Effector memory CD8-positive, alpha-beta T cell (primary cell): ENCODE results near the gene PPA1.

Experiments
- ATAC-seq: fragments of 150-1000 bp; cut with Tn5 transposase; replicated peaks from 2 replicates; pipeline ENCODE4 v1.10.0; 2021; ENCODE audit warnings: mild to moderate bottlenecking, moderate library complexity
- DNase-seq, 3 experiments: peaks; one replicate each; pipeline ENCODE4 v3.0.0; 2021
- H3K27ac Mint-ChIP-seq, 2 donors: one replicate each; pipeline ENCODE4 v1.8.0; 2022; ENCODE audit warnings: mild to moderate bottlenecking in 2 of 2, mixed read lengths in 2 of 2, moderate library complexity in 2 of 2
- H3K27me3 Mint-ChIP-seq, 2 donors: one replicate each; pipeline ENCODE4 v1.8.0; 2022; ENCODE audit warnings: mixed read lengths in 2 of 2
- H3K36me3 Mint-ChIP-seq: one replicate; pipeline ENCODE4 v1.8.0; 2022; ENCODE audit warnings: mild to moderate bottlenecking, moderate library complexity, mixed read lengths; ENCODE audit not compliant: insufficient read depth
- H3K4me1 Mint-ChIP-seq, 2 donors: one replicate each; pipeline ENCODE4 v1.8.0; 2022; ENCODE audit warnings: low read depth in 2 of 2, mixed read lengths in 2 of 2
- H3K4me3 Mint-ChIP-seq, 2 donors: one replicate each; pipeline ENCODE4 v1.8.0; 2022; ENCODE audit warnings: mild to moderate bottlenecking in 2 of 2, mixed read lengths in 2 of 2, moderate library complexity in 2 of 2
- H3K9me3 Mint-ChIP-seq, 2 donors: one replicate each; pipeline ENCODE4 v1.8.0; 2022; ENCODE audit warnings: mixed read lengths in 2 of 2

Gene PPA1

GRCh38 chr10:70222340-70222794 is 10.9 kb downstream of the PPA1 start:
- Mint-ChIP-seq H3K9me3 (no peaks in the 10 kb centered on the region), H3K27me3 (no peaks in the 10 kb centered on the region), H3K36me3 (peaks cover 4% of the 10 kb centered on the region), H3K4me1 (peaks cover 12 to 13% of the 10 kb centered on the region in 2 donors), H3K4me3 (no peak overlapping the region), H3K27ac (peak overlapping the region in 1 of 2 donors; percentile 71)
- DNase-seq (no peak), ATAC-seq (no peak)

DNA sequence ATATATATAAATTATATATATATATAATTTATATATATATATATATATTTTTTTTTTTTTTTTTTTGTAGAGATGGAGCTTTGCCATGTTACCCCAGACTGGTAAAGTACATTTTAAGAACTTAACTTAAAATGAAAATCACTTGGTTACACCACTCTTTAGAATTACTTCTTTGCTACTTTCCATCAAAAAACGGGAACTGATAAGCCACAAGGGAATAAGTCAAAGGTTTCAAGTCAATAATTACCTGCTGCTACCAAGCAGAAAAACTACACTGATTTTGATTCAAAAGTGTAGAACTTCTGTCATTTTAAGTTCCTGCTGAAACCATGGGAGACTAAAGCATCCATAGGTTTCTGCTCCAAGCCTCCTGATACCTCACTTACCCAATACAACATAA is 12.2 kb downstream of the PPA1 start:
- peak overlapping the region; percentile 1 to 46 for H3K4me3 Mint-ChIP-seq

DNA sequence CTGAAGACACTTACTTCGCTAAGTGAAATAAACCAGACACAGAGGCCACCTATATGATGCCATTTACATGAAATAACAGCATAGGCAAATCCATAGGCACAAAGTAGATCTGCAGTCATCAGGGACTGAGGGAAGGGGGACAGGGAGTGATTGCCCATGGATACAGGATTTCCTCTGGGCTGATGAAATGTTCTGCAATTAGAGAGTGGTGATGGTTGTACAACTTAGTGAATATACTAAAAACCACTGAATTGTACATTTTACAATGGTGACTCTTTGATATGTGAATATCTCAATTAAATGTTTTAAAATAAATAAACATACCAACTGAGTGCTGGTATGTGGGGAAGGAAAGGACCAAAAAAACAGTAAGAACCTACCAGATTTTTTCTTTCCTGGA is 20.4 kb downstream of the PPA1 start:
- Mint-ChIP-seq H3K36me3 (peaks cover 41% of the 10 kb centered on the region), H3K27ac (peak overlapping the region in 1 of 2 donors; percentile 16), H3K4me3 (no peak overlapping the region), H3K27me3 (no peaks in the 10 kb centered on the region), H3K9me3 (no peaks in the 10 kb centered on the region), H3K4me1 (no peaks in the 10 kb centered on the region)
- no peak for ATAC-seq
- DNase-seq, result no peak

More for the DNA sequence above, 12.2 kb downstream of the PPA1 start:
- no peak for DNase-seq
- ATAC-seq, result no peak
- Mint-ChIP-seq H3K27ac (peak overlapping the region; percentile 48 to 59), H3K4me1 (peaks cover 12 to 13% of the 10 kb centered on the region in 2 donors), H3K36me3 (peaks cover 12% of the 10 kb centered on the region), H3K27me3 (no peaks in the 10 kb centered on the region), H3K9me3 (no peaks in the 10 kb centered on the region)

- ATAC-seq (no peak), DNase-seq (no peak)
- H3K27ac Mint-ChIP-seq, result peak overlapping the region in 1 of 2 donors; percentile 16
- H3K4me3 Mint-ChIP-seq, result no peak overlapping the region
- peaks cover 47% of the 10 kb centered on the region for H3K36me3 Mint-ChIP-seq
- no peaks in the 10 kb centered on the region for H3K27me3 Mint-ChIP-seq
- no peaks in the 10 kb centered on the region for H3K4me1 Mint-ChIP-seq
- H3K9me3 Mint-ChIP-seq, result no peaks in the 10 kb centered on the region
These were observed 21.0 kb downstream of the PPA1 start for GRCh38 chr10:70212277-70212676.

DNA sequence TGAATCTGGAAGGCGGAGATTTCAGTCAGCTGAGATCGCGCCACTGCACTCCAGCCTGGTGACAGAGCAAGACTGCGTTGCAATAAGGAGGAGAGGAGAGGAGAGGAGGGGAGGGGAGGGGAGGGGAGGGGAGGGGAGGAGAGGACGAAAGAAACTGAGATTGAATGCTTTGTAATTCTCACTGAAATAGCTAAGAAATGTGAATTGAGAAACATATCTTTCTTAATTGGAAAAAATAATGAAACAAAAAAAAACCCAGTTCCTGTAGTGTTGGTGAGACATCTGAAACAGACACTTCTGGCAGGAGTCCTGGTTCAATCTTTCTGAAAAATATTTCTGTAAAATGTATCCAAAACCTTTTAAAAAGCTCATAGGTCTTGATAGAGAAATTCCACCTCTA is 26.5 kb downstream of the PPA1 start:
- H3K9me3 Mint-ChIP-seq, result no peaks in the 10 kb centered on the region
- no peak for ATAC-seq
- H3K4me3 Mint-ChIP-seq, result no peak overlapping the region
- H3K27ac Mint-ChIP-seq, result no peak overlapping the region
- no peaks in the 10 kb centered on the region for H3K27me3 Mint-ChIP-seq
- H3K4me1 Mint-ChIP-seq, result no peaks in the 10 kb centered on the region
- H3K36me3 Mint-ChIP-seq, result peaks cover 67% of the 10 kb centered on the region
- DNase-seq, result no peak

DNA sequence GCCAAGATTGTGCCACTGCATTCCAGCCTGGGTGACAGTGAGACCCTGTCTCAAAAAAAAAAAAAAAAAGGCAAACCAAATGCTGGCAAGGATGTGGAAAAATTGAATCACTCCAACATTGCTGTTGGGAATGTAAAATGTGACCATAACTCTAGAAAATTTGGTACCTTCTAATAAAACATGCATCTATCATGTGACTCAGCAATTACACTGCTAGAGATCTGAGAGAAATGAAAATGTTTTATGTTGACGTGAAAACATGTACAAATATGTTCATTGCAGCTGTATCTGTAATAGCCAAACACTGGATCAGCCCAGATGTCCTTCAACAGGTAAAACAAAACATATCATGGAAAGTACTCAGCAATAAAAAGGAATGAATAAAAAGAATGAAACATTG is 32.1 kb downstream of the PPA1 start:
- DNase-seq, result no peak
- no peaks in the 10 kb centered on the region for H3K9me3 Mint-ChIP-seq
- no peak for ATAC-seq
- peak overlapping the region in 1 of 2 donors; percentile 49 for H3K27ac Mint-ChIP-seq
- no peaks in the 10 kb centered on the region for H3K27me3 Mint-ChIP-seq
- H3K4me1 Mint-ChIP-seq, result peaks cover 15 to 26% of the 10 kb centered on the region in 2 donors
- H3K4me3 Mint-ChIP-seq, result no peak overlapping the region
- H3K36me3 Mint-ChIP-seq, result peaks cover 51% of the 10 kb centered on the region

- Mint-ChIP-seq H3K4me3 (no peak overlapping the region), H3K36me3 (peaks cover 38% of the 10 kb centered on the region), H3K9me3 (no peaks in the 10 kb centered on the region), H3K4me1 (peaks cover 15 to 26% of the 10 kb centered on the region in 2 donors), H3K27ac (no peak overlapping the region), H3K27me3 (no peaks in the 10 kb centered on the region)
- ATAC-seq (no peak), DNase-seq (no peak)
These were observed 34.3 kb downstream of the PPA1 start for GRCh38 chr10:70198696-70199466.

DNA sequence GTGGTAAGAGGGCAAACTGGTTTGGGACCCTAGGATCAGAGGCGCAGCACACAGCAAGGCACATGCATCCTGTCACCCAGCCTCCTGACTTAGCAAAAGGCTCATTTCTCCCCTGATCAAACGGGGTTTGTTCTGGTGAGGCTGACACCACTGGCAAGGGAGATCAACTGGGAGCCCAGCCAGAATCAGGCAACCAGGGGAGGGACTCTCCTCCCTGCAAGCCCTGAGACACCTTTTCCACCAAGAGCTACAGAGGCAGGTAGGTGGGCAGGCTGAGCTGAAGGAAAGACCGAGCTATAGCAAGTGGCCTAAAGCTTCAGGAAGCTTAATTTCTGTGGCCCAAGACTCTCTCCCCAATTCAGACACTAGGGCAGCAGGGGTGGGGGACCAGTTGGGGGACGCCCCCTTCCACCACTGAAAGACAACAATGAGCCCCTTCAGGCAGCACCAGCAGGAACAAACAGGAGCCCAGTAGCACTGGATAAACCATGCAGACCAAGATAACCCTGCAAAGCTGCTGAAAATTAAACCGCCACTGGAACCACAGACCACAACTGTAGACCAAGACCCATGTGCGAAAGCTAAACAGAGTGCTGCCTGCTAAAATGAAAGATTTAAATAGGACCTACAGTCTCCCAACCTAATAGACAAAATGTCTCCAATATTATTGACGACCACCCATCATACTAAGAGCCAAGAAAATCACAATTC is 35.8 kb downstream of the PPA1 start:
- Mint-ChIP-seq H3K4me1 (peaks cover 15 to 26% of the 10 kb centered on the region in 2 donors), H3K27ac (peak overlapping the region; percentile 12 to 67), H3K9me3 (no peaks in the 10 kb centered on the region), H3K4me3 (peak overlapping the region; percentile 64 to 68), H3K36me3 (peaks cover 27% of the 10 kb centered on the region), H3K27me3 (no peaks in the 10 kb centered on the region)
- ATAC-seq (peak; percentile 83), DNase-seq (peak in 2 of 3 experiments; percentile 14 to 21)

DNA sequence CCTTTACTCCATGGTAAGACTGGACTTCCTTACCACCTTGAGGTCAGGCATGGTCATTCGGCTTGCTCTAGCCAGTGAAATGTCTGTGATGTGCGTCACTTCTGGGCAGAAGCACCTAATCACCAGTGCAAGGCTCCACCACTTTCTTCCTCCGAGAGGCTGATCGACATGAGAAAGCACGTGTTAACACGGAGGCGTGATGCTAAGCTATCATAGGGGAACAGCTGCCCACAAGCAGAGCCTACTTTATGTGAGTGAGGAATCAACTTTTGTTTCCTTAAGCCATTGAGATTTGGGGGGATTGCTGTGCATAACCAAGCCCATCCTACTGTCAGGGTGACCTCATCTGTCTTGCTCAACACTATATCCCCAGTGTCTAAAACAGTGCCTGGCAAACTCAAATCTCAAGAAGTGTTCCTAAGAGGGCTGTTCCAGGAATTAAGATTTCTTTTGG is 39.8 kb downstream of the PPA1 start:
- H3K36me3 Mint-ChIP-seq, result peaks cover 8% of the 10 kb centered on the region
- H3K27me3 Mint-ChIP-seq, result no peaks in the 10 kb centered on the region
- H3K4me1 Mint-ChIP-seq, result peaks cover 13 to 17% of the 10 kb centered on the region in 2 donors
- H3K9me3 Mint-ChIP-seq, result no peaks in the 10 kb centered on the region
- H3K4me3 Mint-ChIP-seq, result no peak overlapping the region
- ATAC-seq (no peak), DNase-seq (no peak)
- H3K27ac Mint-ChIP-seq, result no peak overlapping the region

DNA sequence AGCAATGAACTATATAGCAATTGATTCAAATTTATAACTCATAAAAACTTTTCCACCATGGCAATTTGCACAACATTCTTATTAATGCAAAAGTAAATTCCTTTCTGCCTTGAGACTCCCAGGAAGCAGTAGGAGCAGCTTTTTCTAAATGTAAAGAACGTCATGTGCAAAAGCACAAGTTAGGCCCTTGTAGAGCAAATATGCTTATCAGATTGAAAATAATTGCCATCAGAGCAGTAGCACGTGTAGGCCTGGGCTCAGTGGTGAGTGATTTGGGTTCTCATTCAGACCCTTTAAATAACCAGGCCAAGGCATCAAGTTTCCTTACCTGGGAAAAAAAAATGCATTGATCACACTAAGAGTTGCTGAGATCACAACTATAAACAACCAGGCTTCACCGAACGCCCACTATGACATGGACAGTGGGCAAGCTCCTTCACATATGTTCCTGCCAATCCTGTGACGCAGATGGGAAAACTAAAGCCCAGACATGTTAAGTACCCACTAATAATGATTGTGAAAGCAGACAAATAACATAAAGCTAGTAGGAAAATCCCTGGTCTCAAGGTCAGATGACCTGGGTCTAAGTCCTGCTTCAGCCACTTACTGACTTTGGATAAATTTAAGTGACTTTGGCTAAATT is 40.8 kb downstream of the PPA1 start:
- no peak for ATAC-seq
- no peak overlapping the region for H3K27ac Mint-ChIP-seq
- H3K4me3 Mint-ChIP-seq, result no peak overlapping the region
- H3K4me1 Mint-ChIP-seq, result peaks cover 7 to 8% of the 10 kb centered on the region in 2 donors
- no peaks in the 10 kb centered on the region for H3K27me3 Mint-ChIP-seq
- no peaks in the 10 kb centered on the region for H3K9me3 Mint-ChIP-seq
- H3K36me3 Mint-ChIP-seq, result peaks cover 5% of the 10 kb centered on the region
- no peak for DNase-seq

- H3K36me3 Mint-ChIP-seq, result no peaks in the 10 kb centered on the region
- no peak overlapping the region for H3K27ac Mint-ChIP-seq
- no peaks in the 10 kb centered on the region for H3K9me3 Mint-ChIP-seq
- ATAC-seq (no peak), DNase-seq (no peak)
- no peaks in the 10 kb centered on the region for H3K27me3 Mint-ChIP-seq
- peaks cover 2 to 3% of the 10 kb centered on the region in 2 donors for H3K4me1 Mint-ChIP-seq
- no peak overlapping the region for H3K4me3 Mint-ChIP-seq
These were observed 41.3 kb downstream of the PPA1 start for GRCh38 chr10:70191972-70192305.

DNA sequence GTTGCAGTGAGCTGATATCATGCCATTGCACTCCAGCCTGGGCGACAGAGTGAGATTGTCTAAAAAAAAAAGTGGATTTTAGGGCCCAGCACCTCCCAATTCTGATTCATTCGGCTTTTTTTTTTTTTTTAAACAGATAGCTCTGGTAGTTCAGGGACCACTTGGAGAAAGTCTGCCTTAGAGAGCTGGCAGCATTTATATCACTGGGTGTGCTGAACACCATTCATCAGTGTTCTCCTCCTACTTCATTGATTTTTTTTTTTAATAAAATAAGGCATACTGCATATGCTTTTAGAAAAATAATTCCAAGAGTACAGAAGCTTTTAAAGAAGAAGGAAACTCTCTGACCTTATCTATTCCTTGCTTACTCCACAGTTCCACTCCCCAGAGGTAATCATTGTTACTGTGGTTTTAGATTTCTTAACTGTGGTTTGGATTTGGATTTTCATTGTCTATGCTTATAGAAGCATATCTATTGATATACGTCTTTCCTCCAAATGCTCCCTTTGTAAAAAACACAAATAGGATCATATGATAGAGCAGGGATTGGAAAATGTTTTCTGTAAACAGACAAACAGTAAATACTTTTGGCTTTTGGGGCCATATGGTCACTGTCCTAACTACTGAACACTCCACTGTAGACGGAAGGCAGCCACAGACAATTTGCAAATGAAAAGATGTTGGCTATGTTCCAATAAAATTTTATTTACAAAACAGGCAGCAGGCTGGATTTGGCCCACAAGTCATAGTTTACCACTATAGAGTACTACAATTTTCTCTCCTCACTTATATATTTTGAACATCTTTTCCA is 41.9 kb downstream of the PPA1 start:
- H3K4me1 Mint-ChIP-seq, result no peaks in the 10 kb centered on the region
- H3K27me3 Mint-ChIP-seq, result no peaks in the 10 kb centered on the region
- no peaks in the 10 kb centered on the region for H3K36me3 Mint-ChIP-seq
- ATAC-seq (no peak), DNase-seq (no peak)
- H3K9me3 Mint-ChIP-seq, result no peaks in the 10 kb centered on the region
- H3K4me3 Mint-ChIP-seq, result no peak overlapping the region
- no peak overlapping the region for H3K27ac Mint-ChIP-seq

DNA sequence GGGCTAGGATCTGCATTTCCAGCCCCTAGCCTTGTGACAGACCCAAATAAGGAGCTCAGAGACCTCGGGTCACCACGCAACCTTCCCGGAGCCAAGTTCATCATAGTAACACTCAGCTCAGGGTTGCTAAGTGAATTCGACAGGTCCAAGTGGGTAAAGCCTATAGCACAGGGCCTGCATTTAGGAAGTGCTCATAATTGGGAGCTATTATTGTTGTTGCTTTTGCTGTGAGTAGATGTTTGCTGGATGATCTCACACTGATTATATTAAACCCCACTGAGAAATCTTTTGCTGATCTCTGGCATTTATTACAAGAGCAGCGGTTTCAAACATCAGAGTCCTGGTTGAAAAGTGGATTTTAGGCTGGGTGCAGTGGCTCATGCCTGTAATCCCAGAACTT is 42.6 kb downstream of the PPA1 start:
- H3K4me1 Mint-ChIP-seq, result no peaks in the 10 kb centered on the region
- H3K27me3 Mint-ChIP-seq, result no peaks in the 10 kb centered on the region
- DNase-seq, result no peak
- no peaks in the 10 kb centered on the region for H3K9me3 Mint-ChIP-seq
- ATAC-seq, result no peak
- H3K4me3 Mint-ChIP-seq, result no peak overlapping the region
- H3K27ac Mint-ChIP-seq, result no peak overlapping the region
- no peaks in the 10 kb centered on the region for H3K36me3 Mint-ChIP-seq
